Body of pancreas (tissue), 4 donors: Measurements from ENCODE around the gene TFF2.

Experiments
- POLR2A ChIP-seq, 3 donors: fragments of 450-650 bp; IDR thresholded peaks; one replicate each; pipeline ENCODE4 v1.6.1; 2016; ENCODE audit warnings: antibody characterized with exemption in 3 of 3, mild to moderate bottlenecking in 2 of 3
- TF ChIP-seq, protein P1 (sequence below), 7 experiments: fragments of 450-650 bp in 4 of 7; fragments of 200-600 bp in 3 of 7; sonication (generic) in 3 of 7; IDR thresholded peaks; one replicate each; pipeline ENCODE4 v1.5.1; 2016 to 2019; ENCODE audit warnings: antibody characterized with exemption in 7 of 7

DNA sequence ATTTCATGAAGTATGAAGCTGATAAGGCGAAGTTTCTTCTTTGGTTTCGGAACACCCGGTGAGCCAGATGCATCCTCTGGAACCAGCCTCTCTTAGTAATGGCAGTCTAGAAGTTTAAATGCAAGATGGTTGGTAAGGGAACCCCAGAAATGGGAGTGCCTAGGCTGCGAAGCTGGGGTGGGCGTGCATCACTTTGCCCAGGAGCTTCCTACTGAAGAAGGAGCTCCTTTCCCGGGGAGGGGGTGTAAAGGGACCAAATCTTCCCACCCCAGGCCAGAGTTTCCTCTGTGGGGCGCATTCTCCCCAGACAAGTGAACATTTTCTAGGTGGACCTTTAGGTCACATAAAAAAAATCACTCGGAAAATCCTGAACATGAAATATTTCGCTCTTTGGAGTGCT is 4.4 kb downstream of the TFF2 start:
- TF ChIP-seq POLR2A (IDR thresholded peaks at IDR 0.05) = no peak
- TF ChIP-seq, protein P1, sequence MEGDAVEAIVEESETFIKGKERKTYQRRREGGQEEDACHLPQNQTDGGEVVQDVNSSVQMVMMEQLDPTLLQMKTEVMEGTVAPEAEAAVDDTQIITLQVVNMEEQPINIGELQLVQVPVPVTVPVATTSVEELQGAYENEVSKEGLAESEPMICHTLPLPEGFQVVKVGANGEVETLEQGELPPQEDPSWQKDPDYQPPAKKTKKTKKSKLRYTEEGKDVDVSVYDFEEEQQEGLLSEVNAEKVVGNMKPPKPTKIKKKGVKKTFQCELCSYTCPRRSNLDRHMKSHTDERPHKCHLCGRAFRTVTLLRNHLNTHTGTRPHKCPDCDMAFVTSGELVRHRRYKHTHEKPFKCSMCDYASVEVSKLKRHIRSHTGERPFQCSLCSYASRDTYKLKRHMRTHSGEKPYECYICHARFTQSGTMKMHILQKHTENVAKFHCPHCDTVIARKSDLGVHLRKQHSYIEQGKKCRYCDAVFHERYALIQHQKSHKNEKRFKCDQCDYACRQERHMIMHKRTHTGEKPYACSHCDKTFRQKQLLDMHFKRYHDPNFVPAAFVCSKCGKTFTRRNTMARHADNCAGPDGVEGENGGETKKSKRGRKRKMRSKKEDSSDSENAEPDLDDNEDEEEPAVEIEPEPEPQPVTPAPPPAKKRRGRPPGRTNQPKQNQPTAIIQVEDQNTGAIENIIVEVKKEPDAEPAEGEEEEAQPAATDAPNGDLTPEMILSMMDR (IDR thresholded peaks at IDR 0.05) = no peak
